GM21723 (cell line): ENCODE results near the gene METTL3.

Source experiments
- ATAC-seq: cut with Tn5 transposase; IDR thresholded peaks from one replicate; pipeline ENCODE4 v1.9.1; 2021; ENCODE audit warnings: mild to moderate bottlenecking, moderate library complexity; ENCODE audit not compliant: unreplicated experiment

METTL3 gene

DNA sequence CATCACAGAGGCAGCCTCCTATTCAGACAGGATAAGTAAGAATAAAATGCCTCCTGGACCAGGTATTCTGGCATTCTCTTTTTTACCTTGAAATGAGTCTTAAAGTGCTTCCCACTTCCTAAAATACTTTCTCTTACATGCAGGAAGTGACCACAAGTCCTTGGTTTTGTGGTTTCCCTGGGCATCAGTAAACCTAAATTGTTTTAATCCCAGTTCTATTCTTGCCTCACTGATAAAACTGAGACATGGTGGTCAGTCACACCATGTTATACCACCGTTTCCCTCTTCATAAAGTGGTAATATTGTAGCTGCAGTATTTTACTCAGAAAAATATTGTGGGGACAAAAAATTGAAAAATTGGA, 16.2 kb upstream of the METTL3 start:
- ATAC-seq, result no peak

- no peak for ATAC-seq
Measured at GRCh38 chr14:21526672-21527317, 15.7 kb upstream of the METTL3 start.

GRCh38 chr14:21525962-21526671, 15.0 kb upstream of the METTL3 start, which contains the start of gene SALL2:
TSS of gene SALL2 (minus strand) at chr14:21526346. CDS start at chr14:21526127, 219 bp downstream.
- ATAC-seq, result no peak

- ATAC-seq, result no peak
Measured at GRCh38 chr14:21525571-21525961, 14.4 kb upstream of the METTL3 start.

DNA sequence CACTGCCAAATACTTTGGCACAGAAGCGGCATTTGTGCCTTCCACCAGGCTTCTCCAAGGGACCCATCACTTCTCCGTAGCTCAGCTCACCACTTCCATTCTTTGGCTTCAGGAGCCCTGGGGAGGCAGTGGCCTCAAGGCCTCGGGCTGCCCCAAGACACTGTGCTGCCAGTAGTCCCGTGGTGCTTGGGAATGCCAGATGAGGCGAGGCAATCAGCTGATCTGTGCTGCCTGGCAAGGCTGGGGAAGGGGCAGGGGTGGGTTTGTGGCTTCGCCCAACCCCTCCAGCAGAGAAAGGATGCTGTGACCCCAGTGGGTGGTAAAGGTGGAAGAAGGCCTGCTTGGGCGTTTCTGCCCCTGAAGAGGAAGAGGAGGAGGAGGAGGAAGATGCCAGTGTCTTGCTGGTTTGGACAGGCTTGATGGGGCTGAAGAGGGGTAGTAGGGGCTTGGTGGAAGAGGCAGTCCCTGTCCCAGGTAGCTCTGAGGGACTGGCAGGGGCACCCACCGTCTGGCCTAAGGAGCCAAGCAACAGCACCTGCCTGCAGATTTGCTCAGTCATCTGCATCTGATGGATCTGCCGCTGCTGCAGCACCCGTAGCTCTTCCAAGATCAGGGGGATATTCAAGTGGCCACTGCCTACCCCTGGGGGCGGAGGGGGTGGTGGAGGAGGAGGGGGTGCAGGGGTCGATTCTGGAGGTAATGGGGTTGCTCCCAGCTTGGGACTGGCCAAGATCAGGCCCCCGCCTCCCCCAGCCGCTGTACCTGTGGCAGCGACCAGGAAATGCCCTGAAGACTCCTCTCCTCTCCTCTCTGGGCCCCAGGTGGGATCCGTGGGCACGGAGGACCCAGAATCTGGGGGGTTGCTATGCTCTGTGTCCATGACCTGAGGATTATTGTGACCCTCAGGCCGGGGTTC, 13.7 kb upstream of the METTL3 start:
- ATAC-seq, result no peak

DNA sequence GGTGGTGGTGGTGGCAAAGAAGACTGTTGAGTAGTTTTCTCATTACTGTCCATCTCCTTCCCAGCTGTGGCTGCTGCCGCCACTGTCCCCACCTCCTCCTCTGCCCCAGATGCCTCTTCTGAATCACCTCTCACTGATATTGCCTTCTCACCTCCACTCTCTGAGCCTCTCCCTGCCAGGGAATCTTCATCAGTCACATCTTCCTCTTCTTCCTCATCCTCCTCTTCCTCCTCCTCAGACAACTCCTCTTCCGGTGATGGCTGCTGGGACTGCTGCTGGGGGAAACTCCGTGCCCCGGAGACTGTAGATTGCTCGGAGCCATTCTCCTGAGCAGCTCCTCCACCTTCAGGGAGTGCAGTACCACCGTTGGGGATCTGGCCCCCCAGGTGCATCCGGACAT, 12.1 kb upstream of the METTL3 start:
- no peak for ATAC-seq

DNA sequence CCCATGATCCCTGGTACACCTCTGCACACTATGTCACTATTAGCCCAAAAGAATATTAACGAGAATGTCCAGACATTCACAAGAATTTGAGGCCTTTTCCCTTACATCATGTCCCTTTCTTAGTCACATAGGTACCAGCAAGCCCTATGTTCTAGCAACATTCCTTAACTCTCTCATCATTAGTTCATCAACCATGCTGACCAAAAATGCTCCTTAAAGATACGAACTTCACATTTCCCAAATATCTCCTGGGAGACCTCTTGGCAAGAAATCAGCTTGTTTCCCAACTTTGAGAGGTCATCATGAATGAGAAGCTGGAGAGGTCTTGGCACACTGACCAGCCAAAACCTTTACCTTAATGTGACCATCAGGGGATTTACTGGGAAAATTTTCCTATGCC, 10.4 kb upstream of the METTL3 start:
- ATAC-seq, result no peak

DNA sequence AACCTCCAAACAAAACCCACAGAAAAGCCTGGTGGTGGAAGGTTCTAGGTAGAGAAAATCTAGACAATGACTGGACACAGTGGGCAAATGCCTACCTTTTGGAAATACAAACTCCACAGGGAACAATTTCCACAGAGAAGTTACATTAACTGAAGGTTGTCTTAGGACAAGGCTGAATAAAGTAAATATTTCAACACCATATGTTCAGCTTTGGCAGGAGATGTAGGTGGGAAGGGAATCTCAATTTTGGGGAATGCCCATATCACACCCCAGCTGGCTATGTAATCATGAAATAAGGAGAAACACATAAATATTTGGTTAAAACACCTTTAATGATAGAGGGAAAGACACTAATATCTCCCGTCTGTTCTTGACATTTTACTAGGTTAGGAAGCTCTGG, 9.6 kb upstream of the METTL3 start:
- no peak for ATAC-seq

DNA sequence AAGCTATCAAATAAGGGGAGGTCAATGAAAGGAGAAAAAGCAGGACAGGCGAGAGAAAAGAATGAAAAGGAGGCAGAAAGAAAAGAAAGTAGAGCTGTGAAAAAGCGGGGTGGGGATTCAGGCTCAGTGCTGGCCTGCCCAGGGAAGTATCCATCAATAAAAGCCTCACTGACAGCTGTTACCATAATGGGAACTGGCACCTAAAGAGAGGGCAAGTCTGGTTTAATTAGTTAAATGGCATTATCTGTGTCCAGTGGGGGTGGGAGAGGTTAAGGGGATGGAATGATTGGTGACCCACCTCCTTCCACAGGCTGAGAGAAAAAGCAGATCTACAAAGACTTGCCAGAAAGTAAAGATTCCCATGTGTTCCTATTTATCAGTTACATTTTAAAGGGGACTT, 7.6 kb upstream of the METTL3 start:
- ATAC-seq, result no peak

GRCh38 chr14:21514341-21514740, 3.2 kb upstream of the METTL3 start:
- no peak for ATAC-seq

DNA sequence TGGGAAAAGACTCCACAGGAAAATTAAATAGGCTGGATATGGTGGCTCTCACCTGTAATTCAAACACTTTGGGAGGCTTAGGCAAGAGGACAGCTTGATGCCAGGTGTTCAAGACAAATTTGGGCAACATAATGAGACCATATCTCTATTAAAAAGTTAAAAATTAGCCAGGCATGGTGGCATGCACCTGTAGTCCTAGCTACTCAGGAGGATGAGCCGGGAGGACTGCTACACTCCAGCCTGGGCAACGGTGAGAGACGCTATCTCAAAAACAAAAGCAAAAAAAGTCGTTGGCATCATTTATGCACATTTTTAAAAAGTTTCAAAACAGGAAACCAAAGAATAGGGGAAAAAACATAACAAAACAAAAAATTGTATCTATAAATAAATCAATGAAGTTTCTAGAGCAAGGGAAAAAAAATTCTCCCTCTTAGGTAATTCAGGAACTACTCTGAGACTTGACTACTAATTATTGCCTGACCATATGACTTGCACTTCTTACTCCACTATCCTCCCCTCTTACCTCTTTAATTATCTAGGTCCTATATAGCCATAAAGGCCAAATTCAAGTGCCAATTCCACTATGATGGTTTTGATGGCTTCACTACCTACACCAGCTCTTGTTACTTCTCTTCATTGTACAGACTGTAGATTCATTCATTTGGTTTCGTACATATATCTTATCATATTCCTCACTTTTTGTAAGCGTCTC, 1.6 kb downstream of the METTL3 start:
- ATAC-seq, result no peak

DNA sequence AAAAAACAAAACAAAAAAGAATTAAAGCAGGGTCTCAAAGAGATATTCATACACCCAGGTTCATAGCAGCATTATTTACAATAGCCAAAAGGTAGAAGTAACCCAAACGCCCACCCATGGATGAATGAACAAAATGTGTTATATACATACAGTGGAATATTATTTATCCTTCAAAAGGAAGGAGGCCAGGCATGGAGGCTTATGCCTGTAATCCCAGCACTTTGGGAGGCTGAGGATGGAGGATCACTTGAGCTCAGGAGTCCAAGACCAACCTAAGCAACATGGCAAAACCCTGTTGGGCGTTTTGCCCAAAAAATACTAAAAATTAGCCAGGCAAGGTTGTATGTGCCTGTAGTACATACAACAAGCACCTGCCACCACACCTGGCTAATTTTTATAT, 4.6 kb downstream of the METTL3 start:
- no peak for ATAC-seq

DNA sequence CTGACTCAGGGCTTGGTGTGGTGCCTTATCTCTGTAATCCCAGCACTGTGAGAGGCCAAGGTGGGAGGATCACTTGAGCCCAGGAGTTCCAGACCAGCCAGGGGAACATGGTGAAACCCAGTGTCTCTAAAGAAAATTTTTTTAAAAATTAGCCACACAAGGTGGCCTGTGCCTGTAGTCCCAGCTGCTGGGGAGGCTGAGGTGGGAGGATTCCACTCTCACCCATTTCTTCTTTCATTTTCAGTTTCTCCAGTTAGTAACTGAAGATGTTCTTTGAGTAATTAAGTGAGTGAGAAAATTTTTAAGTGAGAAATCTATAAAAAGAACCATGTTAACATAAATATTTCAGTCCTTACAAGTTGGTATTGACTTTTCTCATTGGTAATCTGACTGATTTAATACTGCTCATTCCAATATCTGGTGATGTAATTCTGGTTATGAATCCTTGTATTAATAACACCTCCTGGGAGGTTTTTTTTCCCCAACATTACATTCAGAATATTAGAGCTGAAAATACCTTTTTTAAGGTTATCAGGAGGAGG, 6.1 kb downstream of the METTL3 start:
- ATAC-seq, result peak; percentile 88

- ATAC-seq, result no peak
Measured at GRCh38 chr14:21503376-21503775, 7.8 kb downstream of the METTL3 start.

DNA sequence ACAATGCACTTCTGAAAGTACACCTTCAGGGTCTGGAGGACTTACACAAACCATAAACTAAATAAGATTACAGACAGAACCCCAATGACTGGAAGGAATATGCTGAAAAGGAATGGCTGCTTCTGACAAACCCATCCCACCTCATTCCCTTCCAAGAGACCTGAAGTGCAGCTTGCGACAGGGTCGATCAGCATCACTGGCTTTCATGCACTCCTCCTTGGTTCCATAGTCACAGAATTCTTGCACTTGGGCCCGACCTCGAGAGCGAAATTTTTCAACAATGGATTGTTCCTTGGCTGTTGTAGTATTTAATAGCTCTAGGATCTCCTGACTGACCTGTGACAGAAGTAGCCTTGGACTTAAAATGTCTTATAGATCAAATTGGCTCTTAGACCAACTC, 9.6 kb downstream of the METTL3 start:
- ATAC-seq, result no peak

DNA sequence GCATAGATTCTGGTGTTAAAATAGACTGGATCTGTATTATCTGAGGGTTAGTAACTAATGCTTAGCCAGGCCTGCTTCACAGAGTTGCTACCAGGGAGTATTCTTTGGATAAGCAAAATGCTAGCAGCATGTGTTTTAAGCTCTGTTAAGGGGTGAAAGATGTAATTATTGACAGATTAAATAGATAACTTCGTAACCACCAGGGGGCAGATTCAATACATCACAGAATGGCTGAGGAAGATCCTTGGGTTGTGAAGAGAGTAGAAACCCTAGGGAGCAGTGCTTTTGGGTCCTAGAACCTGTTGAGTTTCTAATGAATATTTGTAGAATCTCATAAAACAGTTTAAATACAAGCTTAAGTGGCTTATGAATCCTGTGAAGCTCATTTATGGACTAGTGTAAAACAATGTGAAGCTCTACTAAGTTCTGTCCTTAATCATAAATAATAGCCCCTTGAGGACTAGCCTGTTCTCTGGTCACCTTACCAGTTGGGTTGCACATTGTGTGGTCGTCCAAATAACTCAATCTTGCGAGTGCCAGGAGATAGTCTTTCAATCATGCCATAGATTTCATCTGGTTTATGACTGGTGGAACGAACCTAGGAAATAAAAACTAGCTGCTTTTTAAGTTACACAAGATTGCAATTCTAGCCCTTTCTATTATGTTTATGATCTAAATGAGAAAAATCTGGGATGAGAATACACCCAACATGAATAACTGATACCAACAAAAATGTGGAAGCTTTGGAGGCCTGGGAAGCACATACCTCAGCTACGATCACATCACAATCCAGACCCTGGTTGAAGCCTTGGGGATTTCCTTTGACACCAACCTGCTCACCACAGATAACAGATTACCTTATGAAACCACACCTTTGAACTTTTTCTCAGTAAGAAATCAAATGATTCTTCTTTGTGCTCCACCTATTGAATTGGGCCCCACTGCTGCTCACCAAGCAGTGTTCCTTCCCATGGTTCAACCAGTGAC, 12.3 kb downstream of the METTL3 start:
- no peak for ATAC-seq

- ATAC-seq, result no peak
Measured at GRCh38 chr14:21496453-21496852, 14.7 kb downstream of the METTL3 start.

GRCh38 chr14:21494902-21495762, 16.0 kb downstream of the METTL3 start:
- no peak for ATAC-seq

GRCh38 chr14:21486640-21487087, 24.5 kb downstream of the METTL3 start:
- no peak for ATAC-seq
